HepG2 (cell line): ENCODE results near the gene LEPROT. TPM values are rescaled to one million over a fixed set of nuclear protein-coding genes. Genes with fewer than 3 reads are reported as not detected.

Experiments used
- AHDC1 ChIP-seq: sonication (generic); formaldehyde crosslinking; IDR thresholded peaks from 2 replicates; pipeline ENCODE4 v1.5.1; 2020; ENCODE audit warnings: mild to moderate bottlenecking, missing genetic modification reagents, borderline replicate concordance
- BCL6 ChIP-seq: IDR thresholded peaks from 2 replicates; pipeline ENCODE4 v1.6.1; 2016; ENCODE audit warnings: missing genetic modification reagents, missing compliant biosample characterization
- HMG20A ChIP-seq: IDR thresholded peaks from 2 replicates; pipeline ENCODE4 v1.6.1; 2016; ENCODE audit warnings: borderline replicate concordance
- KLF16 ChIP-seq, 2 experiments: sonication (generic) in 1 of 2; formaldehyde crosslinking in 1 of 2; IDR thresholded peaks; 2 replicates each; pipeline versions ENCODE4 v1.6.1 to v1.8.0; 2016 to 2023; ENCODE audit warnings: missing genetic modification reagents in 2 of 2, missing compliant biosample characterization in 1 of 2
- NR2F2 ChIP-seq: IDR thresholded peaks from 2 replicates; pipeline ENCODE4 v1.6.1; 2012; ENCODE audit warnings: low read depth, inconsistent platforms, borderline replicate concordance
- SAP130 ChIP-seq: IDR thresholded peaks from 2 replicates; pipeline ENCODE4 v1.6.1; 2016; ENCODE audit warnings: low read depth
- SMYD3 ChIP-seq: sonication (generic); formaldehyde crosslinking; IDR thresholded peaks from 2 replicates; pipeline ENCODE4 v1.8.1; 2023; ENCODE audit warnings: mild to moderate bottlenecking, missing genetic modification reagents
- SOX5 ChIP-seq: IDR thresholded peaks from 2 replicates; pipeline ENCODE4 v1.6.1; 2016; ENCODE audit warnings: borderline replicate concordance
- ZNF17 ChIP-seq: sonication (generic); formaldehyde crosslinking; IDR thresholded peaks from 2 replicates; pipeline ENCODE4 v1.5.0; 2020; ENCODE audit warnings: mild to moderate bottlenecking, missing genetic modification reagents
- ZNF317 ChIP-seq: sonication (generic); formaldehyde crosslinking; IDR thresholded peaks from 2 replicates; pipeline ENCODE4 v1.5.0; 2020; ENCODE audit warnings: mild to moderate bottlenecking, missing genetic modification reagents
- polyA plus RNA-seq, 8 experiments: library from polyadenylated mRNA; depleted of rRNA in 3 of 8; stranded (reverse) in 7 of 8; unstranded in 1 of 8; fragments of >200 nt; fragmentation: Illumina TruSeq in 4 of 8; extraction: Trizol in 4 of 8; gene quantifications; 2 replicates each; pipeline versions ENCODE4 v1.2.1 to v1.2.3, GENCODE V29; 2011 to 2016; ENCODE audit warnings: low read depth in 4 of 8, missing spikeins in 1 of 8, mixed read lengths in 1 of 8; ENCODE audit not compliant: insufficient read depth in 1 of 8
- total RNA-seq, 5 experiments: library from RNA; depleted of rRNA; stranded (reverse); fragments of >200 nt; fragmentation: Illumina TruSeq; extraction: Trizol; gene quantifications; 2 replicates each; pipeline ENCODE4 v1.2.3, GENCODE V29; 2016; ENCODE audit warnings: low read depth in 1 of 5
- TF ChIP-seq, protein P1 (sequence below): sonication (generic); formaldehyde crosslinking; IDR thresholded peaks from 2 replicates; pipeline ENCODE4 v1.9.0; 2021; ENCODE audit warnings: mild to moderate bottlenecking, missing genetic modification reagents
- TF ChIP-seq, protein P2 (sequence below): IDR thresholded peaks from 2 replicates; pipeline ENCODE4 v1.4.0; 2020; ENCODE audit warnings: mild to moderate bottlenecking, missing genetic modification reagents

Gene LEPROT
- total and polyA plus RNA-seq, 2 of the 13 experiments (the other 11 are each of a cell fraction or from before 2014, with no cell fraction given): 36.8 to 51.4 TPM

- TF ChIP-seq, protein P1, sequence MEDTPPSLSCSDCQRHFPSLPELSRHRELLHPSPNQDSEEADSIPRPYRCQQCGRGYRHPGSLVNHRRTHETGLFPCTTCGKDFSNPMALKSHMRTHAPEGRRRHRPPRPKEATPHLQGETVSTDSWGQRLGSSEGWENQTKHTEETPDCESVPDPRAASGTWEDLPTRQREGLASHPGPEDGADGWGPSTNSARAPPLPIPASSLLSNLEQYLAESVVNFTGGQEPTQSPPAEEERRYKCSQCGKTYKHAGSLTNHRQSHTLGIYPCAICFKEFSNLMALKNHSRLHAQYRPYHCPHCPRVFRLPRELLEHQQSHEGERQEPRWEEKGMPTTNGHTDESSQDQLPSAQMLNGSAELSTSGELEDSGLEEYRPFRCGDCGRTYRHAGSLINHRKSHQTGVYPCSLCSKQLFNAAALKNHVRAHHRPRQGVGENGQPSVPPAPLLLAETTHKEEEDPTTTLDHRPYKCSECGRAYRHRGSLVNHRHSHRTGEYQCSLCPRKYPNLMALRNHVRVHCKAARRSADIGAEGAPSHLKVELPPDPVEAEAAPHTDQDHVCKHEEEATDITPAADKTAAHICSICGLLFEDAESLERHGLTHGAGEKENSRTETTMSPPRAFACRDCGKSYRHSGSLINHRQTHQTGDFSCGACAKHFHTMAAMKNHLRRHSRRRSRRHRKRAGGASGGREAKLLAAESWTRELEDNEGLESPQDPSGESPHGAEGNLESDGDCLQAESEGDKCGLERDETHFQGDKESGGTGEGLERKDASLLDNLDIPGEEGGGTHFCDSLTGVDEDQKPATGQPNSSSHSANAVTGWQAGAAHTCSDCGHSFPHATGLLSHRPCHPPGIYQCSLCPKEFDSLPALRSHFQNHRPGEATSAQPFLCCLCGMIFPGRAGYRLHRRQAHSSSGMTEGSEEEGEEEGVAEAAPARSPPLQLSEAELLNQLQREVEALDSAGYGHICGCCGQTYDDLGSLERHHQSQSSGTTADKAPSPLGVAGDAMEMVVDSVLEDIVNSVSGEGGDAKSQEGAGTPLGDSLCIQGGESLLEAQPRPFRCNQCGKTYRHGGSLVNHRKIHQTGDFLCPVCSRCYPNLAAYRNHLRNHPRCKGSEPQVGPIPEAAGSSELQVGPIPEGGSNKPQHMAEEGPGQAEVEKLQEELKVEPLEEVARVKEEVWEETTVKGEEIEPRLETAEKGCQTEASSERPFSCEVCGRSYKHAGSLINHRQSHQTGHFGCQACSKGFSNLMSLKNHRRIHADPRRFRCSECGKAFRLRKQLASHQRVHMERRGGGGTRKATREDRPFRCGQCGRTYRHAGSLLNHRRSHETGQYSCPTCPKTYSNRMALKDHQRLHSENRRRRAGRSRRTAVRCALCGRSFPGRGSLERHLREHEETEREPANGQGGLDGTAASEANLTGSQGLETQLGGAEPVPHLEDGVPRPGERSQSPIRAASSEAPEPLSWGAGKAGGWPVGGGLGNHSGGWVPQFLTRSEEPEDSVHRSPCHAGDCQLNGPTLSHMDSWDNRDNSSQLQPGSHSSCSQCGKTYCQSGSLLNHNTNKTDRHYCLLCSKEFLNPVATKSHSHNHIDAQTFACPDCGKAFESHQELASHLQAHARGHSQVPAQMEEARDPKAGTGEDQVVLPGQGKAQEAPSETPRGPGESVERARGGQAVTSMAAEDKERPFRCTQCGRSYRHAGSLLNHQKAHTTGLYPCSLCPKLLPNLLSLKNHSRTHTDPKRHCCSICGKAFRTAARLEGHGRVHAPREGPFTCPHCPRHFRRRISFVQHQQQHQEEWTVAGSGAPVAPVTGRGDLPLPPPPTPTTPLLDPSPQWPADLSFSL: peak; percentile 34; the same call in 1 of the 2 replicates
- TF ChIP-seq SMYD3 (CRISPR knock-in tag): no peak
- peak; percentile 99 for TF ChIP-seq AHDC1
- TF ChIP-seq BCL6 (CRISPR knock-in tag): peak; percentile 76
- TF ChIP-seq ZNF317 (CRISPR knock-in tag): peak; percentile 43; the same call in 1 of the 2 replicates
- no peak for TF ChIP-seq KLF16 (CRISPR knock-in tag; IDR thresholded peaks at IDR 0.05)
- peak; percentile 98 for TF ChIP-seq SOX5 (CRISPR knock-in tag)
- TF ChIP-seq NR2F2: peak; percentile 87
- no peak for TF ChIP-seq ZNF17
- TF ChIP-seq HMG20A (CRISPR knock-in tag): peak; percentile 89
- TF ChIP-seq, protein P2, sequence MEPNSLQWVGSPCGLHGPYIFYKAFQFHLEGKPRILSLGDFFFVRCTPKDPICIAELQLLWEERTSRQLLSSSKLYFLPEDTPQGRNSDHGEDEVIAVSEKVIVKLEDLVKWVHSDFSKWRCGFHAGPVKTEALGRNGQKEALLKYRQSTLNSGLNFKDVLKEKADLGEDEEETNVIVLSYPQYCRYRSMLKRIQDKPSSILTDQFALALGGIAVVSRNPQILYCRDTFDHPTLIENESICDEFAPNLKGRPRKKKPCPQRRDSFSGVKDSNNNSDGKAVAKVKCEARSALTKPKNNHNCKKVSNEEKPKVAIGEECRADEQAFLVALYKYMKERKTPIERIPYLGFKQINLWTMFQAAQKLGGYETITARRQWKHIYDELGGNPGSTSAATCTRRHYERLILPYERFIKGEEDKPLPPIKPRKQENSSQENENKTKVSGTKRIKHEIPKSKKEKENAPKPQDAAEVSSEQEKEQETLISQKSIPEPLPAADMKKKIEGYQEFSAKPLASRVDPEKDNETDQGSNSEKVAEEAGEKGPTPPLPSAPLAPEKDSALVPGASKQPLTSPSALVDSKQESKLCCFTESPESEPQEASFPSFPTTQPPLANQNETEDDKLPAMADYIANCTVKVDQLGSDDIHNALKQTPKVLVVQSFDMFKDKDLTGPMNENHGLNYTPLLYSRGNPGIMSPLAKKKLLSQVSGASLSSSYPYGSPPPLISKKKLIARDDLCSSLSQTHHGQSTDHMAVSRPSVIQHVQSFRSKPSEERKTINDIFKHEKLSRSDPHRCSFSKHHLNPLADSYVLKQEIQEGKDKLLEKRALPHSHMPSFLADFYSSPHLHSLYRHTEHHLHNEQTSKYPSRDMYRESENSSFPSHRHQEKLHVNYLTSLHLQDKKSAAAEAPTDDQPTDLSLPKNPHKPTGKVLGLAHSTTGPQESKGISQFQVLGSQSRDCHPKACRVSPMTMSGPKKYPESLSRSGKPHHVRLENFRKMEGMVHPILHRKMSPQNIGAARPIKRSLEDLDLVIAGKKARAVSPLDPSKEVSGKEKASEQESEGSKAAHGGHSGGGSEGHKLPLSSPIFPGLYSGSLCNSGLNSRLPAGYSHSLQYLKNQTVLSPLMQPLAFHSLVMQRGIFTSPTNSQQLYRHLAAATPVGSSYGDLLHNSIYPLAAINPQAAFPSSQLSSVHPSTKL (CRISPR knock-in tag): peak; percentile 92
- peak; percentile 76 for TF ChIP-seq SAP130 (CRISPR knock-in tag)
These were observed 63.7 kb downstream of the LEPROT start (continued) for GRCh38 chr1:65483993-65484754.
